GM19351 (cell line): Measurements from ENCODE around the gene MTG2.

Experiments
- ATAC-seq: cut with Tn5 transposase; IDR thresholded peaks from one replicate; pipeline ENCODE4 v1.9.1; 2021; ENCODE audit warnings: mild to moderate bottlenecking, moderate library complexity; ENCODE audit not compliant: unreplicated experiment

MTG2 gene, protein sequence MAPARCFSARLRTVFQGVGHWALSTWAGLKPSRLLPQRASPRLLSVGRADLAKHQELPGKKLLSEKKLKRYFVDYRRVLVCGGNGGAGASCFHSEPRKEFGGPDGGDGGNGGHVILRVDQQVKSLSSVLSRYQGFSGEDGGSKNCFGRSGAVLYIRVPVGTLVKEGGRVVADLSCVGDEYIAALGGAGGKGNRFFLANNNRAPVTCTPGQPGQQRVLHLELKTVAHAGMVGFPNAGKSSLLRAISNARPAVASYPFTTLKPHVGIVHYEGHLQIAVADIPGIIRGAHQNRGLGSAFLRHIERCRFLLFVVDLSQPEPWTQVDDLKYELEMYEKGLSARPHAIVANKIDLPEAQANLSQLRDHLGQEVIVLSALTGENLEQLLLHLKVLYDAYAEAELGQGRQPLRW

DNA sequence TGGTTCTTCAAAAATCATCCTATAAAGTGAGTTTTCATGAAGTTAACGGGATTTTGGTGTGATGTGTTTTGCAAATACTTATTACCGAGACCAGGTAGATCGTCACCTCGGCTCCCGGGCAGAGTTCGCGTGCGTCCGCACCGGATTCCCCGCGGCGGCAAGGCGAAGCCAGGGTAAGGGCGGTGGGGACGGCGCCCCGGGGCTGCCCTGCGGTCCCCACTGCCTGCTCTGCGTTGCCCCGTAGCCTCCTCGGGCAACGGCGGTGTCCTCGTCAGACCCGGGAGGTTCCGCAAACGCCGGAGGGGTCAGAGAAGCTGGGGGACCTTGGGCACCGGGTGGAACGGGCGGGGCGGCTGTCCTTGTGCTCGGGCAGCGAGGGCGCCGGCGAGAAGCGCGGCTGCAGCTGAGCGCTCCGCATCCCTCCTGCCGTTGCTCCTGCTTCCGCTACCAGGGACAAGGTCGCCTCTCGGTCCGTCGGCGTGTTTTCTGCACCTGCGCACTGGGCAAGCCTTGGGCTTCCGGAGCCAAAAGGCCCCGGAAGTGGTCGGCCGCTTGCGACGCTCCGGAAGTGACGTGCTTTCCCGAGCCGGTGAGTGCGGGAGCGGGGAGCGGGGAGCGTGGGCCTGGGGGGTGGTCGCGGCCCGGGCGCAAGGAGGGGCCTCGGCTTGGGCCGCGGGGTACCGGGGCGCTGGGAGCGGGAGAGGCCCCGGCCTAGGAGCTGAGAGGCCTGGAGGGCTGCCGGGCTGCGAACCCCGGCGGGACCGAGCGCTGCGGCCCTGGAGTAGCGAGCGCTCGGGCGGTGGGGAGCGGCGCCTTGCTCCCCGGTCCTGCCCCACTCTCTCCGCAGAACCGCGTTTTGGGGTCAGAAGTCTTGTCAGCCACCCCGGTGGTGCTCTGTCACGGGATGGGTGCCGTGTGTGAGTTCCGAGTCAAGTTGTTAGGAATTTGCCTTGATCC lies at the start of gene MTG2:
MTG2 (plus strand) TSS at position 560 of the 957 bp plus-strand sequence. CDS start 10,393 bp downstream, outside the sequence.
- ATAC-seq: peak; percentile 92

DNA sequence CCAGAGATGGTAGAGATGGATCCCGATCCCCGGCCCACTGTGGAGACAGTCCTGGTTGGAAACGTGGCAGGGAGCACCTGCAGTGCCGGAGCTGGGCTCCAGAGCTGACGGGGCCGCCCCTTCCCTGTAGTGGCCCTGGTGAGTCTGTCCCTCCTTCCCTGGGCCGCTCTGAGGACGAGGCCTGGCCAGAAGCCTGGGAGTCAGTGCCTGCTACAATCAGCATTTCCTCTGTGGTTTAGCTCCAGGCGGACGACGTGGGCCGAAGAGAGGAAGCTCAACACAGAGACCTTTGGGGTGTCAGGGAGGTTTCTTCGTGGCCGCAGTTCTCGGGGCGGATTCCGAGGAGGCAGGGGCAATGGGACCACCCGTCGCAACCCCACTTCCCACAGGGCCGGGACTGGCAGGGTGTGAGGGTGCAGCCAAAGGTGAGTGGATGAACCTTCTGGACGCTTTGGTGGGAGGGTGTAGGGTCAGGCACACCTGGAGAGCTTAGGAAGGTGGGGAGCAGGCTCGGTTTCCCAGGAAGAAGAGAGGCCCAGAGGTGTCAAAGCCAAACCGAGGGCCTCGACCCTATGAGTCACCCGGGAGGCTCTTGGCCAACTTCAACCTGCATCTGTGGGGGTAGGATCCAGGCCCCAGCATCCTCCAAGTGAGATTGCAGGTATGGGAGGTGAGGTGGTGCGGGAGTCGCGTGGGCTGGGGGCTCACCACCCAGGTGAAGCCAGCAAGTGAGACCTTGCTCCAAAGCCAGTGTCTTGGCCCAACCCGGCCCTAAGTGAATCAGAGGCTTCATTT lies 49.6 kb upstream of the MTG2 start:
- no peak for ATAC-seq

DNA sequence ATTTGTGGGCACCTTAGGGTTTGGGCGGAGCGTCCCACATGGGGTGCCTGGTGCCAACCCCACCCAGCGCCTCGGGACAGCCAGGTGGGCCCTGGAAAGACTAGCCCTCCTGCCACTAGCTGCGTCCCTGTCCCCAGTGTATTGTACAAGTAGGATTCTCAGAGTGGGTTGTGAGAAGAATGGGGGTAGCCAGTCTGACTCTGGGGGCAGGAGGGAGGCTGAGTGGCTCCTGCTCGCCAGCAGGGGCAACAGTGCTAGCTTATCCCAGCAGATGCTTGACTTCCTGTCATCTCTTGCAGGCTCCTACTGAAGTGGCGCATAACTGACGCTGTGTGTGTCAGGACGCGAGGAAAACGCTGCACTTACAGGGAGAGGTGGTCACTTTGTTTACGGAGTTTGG lies 49.0 kb upstream of the MTG2 start:
- ATAC-seq: no peak

DNA sequence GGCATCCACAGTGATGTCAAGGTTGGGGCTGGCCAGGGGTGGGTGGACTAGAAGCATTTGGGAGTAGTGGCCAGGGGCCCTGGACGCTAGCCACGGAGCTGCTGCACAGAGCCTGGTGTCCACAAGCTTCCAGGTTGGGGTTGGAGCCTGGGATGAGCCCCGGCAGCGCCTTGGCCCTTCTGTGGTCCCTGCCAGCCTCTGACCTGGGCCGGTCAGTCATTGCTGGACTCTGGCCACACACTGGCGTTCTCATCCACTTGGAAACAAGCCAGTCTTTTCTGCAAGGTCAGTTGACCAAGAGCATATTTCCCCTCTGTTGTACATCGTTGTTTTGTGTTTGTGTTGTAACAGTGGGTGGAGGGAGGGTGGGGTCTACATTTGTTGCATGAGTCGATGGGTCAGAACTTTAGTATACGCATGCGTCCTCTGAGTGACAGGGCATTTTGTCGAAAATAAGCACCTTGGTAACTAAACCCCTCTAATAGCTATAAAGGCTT lies 48.0 kb upstream of the MTG2 start:
- ATAC-seq: no peak

- ATAC-seq: no peak
Observed at GRCh38 chr20:62135573-62136266, 47.1 kb upstream of the MTG2 start.

- ATAC-seq: no peak
Observed at GRCh38 chr20:62136283-62137091, 46.3 kb upstream of the MTG2 start.

DNA sequence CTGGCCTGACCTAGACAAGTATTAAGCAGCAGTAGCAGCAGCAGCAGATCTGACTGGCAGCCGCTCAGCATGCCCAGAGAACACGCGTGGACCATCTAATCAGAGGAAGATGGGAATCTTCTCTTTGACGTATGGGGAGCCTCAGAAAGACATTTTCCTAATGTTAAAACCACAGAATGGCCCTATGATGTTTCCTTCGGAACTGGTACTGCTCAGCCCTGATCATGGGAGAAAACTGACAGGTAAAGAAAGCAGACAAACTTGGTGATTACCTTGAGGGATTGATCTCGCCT lies 45.8 kb upstream of the MTG2 start:
- no peak for ATAC-seq

- ATAC-seq: no peak
Observed at GRCh38 chr20:62137478-62138203, 45.2 kb upstream of the MTG2 start.

DNA sequence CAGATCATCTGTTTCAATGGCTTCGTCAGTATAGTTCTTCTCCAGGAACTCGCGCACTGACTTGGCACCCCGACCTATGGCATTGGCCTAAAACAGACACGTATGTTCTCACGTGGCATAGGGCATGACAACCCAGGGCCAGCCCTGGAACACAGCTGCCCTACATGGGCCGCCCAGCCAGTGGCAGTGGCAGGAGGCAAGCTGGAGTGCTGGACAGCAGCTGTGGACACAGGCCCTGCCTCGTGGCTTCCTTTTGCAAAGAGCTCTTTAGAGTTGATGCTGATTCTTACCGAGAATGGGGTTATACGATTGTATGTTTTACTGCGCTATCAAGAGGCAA lies 44.7 kb upstream of the MTG2 start:
- ATAC-seq: no peak

- no peak for ATAC-seq
Observed at GRCh38 chr20:62138912-62139311, 43.9 kb upstream of the MTG2 start.

GRCh38 chr20:62139636-62140035 lies 43.2 kb upstream of the MTG2 start:
- ATAC-seq: no peak

DNA sequence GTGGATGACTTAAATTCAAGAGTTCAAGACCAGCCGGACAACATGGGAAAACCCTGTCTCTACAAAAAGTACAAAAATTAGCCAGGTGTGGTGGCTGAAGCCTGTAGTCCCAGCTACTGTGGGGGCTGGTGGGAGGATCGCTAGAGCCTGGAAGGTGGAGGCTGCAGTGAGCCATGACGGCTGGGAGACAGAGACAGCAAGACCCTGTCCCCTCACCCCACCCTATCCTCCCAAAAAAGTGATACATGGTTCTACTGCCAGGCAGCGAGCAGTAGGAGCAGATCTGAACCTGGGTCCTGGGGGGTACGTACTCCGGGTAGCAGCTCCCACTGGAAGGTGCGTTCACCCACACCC lies 41.8 kb upstream of the MTG2 start:
- ATAC-seq: no peak

DNA sequence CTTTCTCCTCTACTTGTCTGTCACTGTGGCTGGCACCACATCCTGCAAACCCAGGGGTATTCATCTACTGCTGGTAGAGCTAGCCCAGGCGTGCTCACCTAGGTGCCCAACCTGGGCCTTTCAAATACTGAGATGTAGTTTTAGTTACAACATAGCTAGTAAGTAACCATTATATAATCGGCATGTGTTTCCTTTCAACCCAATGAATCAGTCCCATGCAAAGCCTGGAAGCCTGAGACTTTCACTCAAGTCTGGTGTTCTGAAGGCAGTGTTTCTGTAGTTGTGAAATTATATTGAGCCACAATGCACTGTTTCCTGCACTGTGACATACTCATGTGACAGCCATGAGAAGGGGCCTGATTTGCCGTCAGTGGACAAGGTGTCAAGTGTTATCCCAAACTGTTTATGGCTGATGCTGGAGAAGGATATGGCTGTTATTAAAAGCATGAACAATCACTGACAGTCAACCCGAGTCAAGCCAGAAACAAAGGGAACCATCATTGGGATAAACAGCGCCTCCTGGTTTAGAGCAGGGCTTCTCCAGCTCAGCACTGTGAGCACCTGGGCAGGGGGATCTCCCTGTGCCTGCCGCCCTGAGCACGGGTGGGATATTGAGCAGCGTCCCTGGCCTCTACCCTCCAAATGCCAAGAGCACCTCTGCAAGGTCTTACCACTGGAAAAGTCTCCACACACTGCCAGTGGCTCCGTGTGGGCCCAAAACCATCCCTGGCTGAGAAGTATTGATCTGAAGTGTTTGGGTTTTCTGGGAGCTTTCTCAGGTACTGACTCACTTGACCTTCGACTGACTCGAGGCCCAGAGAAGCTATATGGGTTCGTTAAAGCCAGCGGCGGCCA lies 41.2 kb upstream of the MTG2 start:
- no peak for ATAC-seq

- peak; percentile 17 for ATAC-seq
Observed at GRCh38 chr20:62142252-62143080, 40.4 kb upstream of the MTG2 start.

DNA sequence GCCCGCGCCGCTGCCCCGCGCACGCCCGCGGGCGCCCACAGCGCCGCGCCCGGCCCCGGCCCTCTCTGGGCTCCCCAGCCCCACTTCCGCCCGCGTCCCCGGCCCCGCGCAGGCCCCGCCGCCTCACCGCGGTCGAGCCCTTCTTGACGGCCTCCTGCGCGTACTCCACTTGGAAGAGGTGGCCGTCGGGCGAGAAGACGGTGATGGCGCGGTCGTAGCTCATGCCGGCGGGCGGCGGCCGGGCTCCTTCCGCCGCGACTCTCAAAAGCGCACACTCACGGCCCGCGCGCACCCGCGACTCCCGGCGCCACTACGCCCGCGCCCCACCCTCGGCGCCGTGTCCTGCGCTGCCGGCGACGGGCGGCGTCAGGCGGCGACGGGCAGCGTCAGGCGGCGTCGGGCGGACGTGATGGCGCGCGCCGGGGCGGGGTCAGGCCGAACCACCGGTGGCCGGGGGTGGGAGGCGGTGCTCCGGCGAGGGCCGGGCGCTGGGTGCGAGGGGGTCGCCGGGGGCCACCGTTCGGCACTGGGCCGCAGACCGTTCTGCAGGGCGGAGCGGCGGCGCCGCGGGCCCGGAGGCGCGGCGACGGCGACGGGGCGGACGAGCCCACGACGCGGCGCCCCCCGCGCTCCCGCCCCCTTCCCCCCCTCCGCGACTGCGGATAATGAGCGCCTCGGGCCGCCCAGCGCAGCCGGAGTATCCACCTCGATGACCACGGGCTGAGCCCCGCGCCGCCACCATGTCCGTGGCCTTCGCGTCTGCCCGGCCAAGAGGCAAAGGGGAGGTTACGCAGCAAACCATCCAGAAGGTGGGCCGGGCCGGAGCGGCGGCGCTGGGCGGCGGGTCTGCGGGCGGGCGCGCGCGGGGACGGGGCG lies 39.5 kb upstream of the MTG2 start, which contains the start of the genes PSMA7 and SS18L1:
PSMA7 (minus strand) TSS at position 314 of the 876 bp plus-strand sequence; CDS start at position 223, 91 bp downstream.
SS18L1 (plus strand) TSS at position 689 of the 876 bp plus-strand sequence; CDS start at position 741, 52 bp downstream.
- ATAC-seq: peak; percentile 73
